HepG2 (cell line): ENCODE data around the gene LRRC45. TPM values are rescaled to one million over a fixed set of nuclear protein-coding genes. Genes with fewer than 3 reads are reported as not detected.

Source experiments
- ELF3 ChIP-seq: IDR thresholded peaks from 2 replicates; pipeline ENCODE4 v1.6.1; 2016; ENCODE audit warnings: missing genetic modification reagents, missing compliant biosample characterization
- FOXO1 ChIP-seq: sonication (generic); formaldehyde crosslinking; IDR thresholded peaks from 2 replicates; pipeline ENCODE4 v1.4.0; 2020; ENCODE audit warnings: missing genetic modification reagents
- HMGXB3 ChIP-seq: sonication (generic); formaldehyde crosslinking; IDR thresholded peaks from 2 replicates; pipeline ENCODE4 v1.4.0; 2020; ENCODE audit warnings: missing genetic modification reagents, borderline replicate concordance
- KMT2A ChIP-seq: sonication (generic); formaldehyde crosslinking; IDR thresholded peaks from 2 replicates; pipeline ENCODE4 v1.4.0; 2020; ENCODE audit warnings: missing genetic modification reagents
- MAF1 ChIP-seq: sonication (generic); formaldehyde crosslinking; IDR thresholded peaks from 2 replicates; pipeline ENCODE4 v1.5.0; 2020; ENCODE audit warnings: missing genetic modification reagents, borderline replicate concordance
- NPAS2 ChIP-seq: sonication (generic); formaldehyde crosslinking; IDR thresholded peaks from 2 replicates; pipeline ENCODE4 v1.8.0; 2022; ENCODE audit warnings: mild to moderate bottlenecking, missing genetic modification reagents, borderline replicate concordance
- PHF8 ChIP-seq: sonication (generic); formaldehyde crosslinking; IDR thresholded peaks from 2 replicates; pipeline ENCODE4 v1.5.0; 2020; ENCODE audit warnings: missing genetic modification reagents
- SAFB2 ChIP-seq: sonication (generic); formaldehyde crosslinking; IDR thresholded peaks from 2 replicates; pipeline ENCODE4 v1.5.1; 2020; ENCODE audit warnings: missing genetic modification reagents, low read depth, mild to moderate bottlenecking, borderline replicate concordance
- ZBTB7A ChIP-seq: sonication (generic); formaldehyde crosslinking; IDR thresholded peaks from 2 replicates; pipeline ENCODE4 v1.8.0; 2022; ENCODE audit warnings: mild to moderate bottlenecking, missing genetic modification reagents
- ZHX1 ChIP-seq: sonication (generic); formaldehyde crosslinking; IDR thresholded peaks from 2 replicates; pipeline ENCODE4 v1.8.1; 2022; ENCODE audit warnings: low read depth, mild to moderate bottlenecking, missing genetic modification reagents
- ZNF737 ChIP-seq: sonication (generic); formaldehyde crosslinking; IDR thresholded peaks from 2 replicates; pipeline ENCODE4 v1.5.0; 2020; ENCODE audit warnings: missing genetic modification reagents, mild to moderate bottlenecking, borderline replicate concordance
- ZNF891 ChIP-seq: sonication (generic); formaldehyde crosslinking; IDR thresholded peaks from 2 replicates; pipeline ENCODE4 v1.5.0; 2020; ENCODE audit warnings: mild to moderate bottlenecking, missing genetic modification reagents
- polyA plus RNA-seq, 8 experiments: library from polyadenylated mRNA; depleted of rRNA in 3 of 8; stranded (reverse) in 7 of 8; unstranded in 1 of 8; fragments of >200 nt; fragmentation: Illumina TruSeq in 4 of 8; extraction: Trizol in 4 of 8; gene quantifications; 2 replicates each; pipeline versions ENCODE4 v1.2.1 to v1.2.3, GENCODE V29; 2011 to 2016; ENCODE audit warnings: low read depth in 4 of 8, missing spikeins in 1 of 8, mixed read lengths in 1 of 8; ENCODE audit not compliant: insufficient read depth in 1 of 8
- total RNA-seq, 5 experiments: library from RNA; depleted of rRNA; stranded (reverse); fragments of >200 nt; fragmentation: Illumina TruSeq; extraction: Trizol; gene quantifications; 2 replicates each; pipeline ENCODE4 v1.2.3, GENCODE V29; 2016; ENCODE audit warnings: low read depth in 1 of 5
- TF ChIP-seq, protein P1 (sequence below): sonication (generic); formaldehyde crosslinking; IDR thresholded peaks from 2 replicates; pipeline ENCODE4 v1.4.0; 2020; ENCODE audit warnings: missing genetic modification reagents
- TF ChIP-seq, protein P2 (sequence below): sonication (generic); formaldehyde crosslinking; IDR thresholded peaks from 2 replicates; pipeline ENCODE4 v1.4.0; 2020; ENCODE audit warnings: missing genetic modification reagents

The LRRC45 gene
- total and polyA plus RNA-seq, 2 of the 13 experiments (the other 11 are each of a cell fraction or from before 2014, with no cell fraction given) = 11.6 to 48.1 TPM

DNA sequence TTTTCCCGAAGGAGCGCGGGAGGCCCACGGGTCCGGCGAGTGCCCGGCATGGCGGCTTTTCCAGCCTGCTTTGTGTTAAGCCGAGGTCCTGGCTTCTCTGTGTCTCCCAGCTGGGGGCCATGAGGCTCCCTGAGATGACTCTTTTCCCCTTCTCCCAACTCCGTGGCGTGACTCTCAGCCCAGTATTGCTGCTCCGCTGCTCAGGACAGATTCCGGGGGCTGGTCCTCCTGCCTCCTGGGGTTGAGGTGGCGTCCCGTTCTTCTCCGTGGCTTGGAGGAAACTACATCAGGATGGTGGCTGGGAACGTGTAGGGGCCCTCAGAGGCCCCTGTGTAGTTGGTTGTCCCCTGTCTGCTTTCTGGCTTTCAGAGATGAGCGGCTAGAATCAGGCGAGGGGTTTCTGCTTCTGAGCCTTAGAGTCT lies 29.5 kb downstream of the LRRC45 start (continued):
- TF ChIP-seq HMGXB3 (CRISPR knock-in tag) (no peak), ZBTB7A (CRISPR knock-in tag) (no peak), ELF3 (CRISPR knock-in tag) (no peak), MAF1 (no peak), PHF8 (CRISPR knock-in tag) (no peak), ZHX1 (CRISPR knock-in tag) (no peak), SAFB2 (CRISPR knock-in tag) (no peak), ZNF891 (CRISPR knock-in tag) (no peak), ZNF737 (no peak), NPAS2 (CRISPR knock-in tag) (no peak), KMT2A (CRISPR knock-in tag) (no peak; the same call in 1 of the 2 replicates), FOXO1 (CRISPR knock-in tag) (no peak)
- TF ChIP-seq, protein P1, sequence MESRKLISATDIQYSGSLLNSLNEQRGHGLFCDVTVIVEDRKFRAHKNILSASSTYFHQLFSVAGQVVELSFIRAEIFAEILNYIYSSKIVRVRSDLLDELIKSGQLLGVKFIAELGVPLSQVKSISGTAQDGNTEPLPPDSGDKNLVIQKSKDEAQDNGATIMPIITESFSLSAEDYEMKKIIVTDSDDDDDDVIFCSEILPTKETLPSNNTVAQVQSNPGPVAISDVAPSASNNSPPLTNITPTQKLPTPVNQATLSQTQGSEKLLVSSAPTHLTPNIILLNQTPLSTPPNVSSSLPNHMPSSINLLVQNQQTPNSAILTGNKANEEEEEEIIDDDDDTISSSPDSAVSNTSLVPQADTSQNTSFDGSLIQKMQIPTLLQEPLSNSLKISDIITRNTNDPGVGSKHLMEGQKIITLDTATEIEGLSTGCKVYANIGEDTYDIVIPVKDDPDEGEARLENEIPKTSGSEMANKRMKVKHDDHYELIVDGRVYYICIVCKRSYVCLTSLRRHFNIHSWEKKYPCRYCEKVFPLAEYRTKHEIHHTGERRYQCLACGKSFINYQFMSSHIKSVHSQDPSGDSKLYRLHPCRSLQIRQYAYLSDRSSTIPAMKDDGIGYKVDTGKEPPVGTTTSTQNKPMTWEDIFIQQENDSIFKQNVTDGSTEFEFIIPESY (CRISPR knock-in tag) = no peak
- TF ChIP-seq, protein P2, sequence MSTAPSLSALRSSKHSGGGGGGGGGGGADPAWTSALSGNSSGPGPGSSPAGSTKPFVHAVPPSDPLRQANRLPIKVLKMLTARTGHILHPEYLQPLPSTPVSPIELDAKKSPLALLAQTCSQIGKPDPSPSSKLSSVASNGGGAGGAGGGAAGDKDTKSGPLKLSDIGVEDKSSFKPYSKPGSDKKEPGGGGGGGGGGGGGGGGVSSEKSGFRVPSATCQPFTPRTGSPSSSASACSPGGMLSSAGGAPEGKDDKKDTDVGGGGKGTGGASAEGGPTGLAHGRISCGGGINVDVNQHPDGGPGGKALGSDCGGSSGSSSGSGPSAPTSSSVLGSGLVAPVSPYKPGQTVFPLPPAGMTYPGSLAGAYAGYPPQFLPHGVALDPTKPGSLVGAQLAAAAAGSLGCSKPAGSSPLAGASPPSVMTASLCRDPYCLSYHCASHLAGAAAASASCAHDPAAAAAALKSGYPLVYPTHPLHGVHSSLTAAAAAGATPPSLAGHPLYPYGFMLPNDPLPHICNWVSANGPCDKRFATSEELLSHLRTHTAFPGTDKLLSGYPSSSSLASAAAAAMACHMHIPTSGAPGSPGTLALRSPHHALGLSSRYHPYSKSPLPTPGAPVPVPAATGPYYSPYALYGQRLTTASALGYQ (CRISPR knock-in tag) = no peak
